ENCODE results near the gene RERGL.
"Not testable (repeated sequence)": the region's sequence is repeated elsewhere in the genome, so short reads cannot be mapped to it uniquely, and the experiment has no call there.

RERGL gene

DNA sequence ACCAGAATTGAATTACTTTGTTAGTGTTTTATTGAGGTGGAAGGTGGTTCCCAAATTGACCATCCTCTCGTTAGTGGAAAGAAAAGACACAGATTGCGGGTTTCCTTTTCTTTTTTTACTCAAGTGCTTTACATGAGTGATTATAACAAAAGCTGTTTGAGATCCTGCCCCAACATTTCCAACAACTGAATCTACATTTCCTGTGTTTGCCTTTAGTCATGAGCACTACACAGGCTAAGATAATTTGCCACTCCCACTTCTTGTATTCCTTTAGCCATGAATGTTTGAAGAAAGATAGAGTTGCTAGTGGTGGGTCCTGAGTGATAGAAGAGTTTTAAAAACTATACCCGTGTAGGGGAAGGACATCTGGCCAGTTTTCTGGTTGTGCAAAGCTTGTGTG, 16.0 kb downstream of the RERGL start:
- no peaks in the 10 kb centered on the region for H3K4me1 ChIP-seq (ENCODE audit: control insufficient read depth in 1 of 2, insufficient read depth in 2 of 2, low read length in 2 of 2)

DNA sequence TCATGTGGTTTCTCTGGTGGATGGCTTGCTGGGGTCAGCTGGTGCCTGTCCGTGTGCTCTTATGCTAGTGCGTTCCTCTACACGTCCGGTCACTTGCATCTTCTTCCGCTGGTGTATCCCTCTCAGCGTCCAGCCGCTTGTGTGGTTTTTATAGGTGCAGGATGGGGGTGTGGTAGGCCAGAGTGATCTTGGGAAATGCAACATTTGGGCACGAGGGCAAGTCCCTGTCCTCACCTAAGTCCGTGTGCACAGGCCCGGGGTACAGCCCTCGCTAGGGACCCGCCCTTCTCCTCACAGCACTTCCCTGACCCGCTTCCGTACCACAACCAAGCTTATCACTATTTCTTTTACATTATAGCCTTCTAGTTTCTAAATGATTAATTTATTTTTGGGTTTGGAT, 17.3 kb downstream of the RERGL start:
- no peak overlapping the region for H3K27ac ChIP-seq (ENCODE audit: low read length)
- H3K9me3 ChIP-seq (ENCODE audit: control insufficient read depth in 1 of 2, low read length in 2 of 2), result no peaks in the 10 kb centered on the region
- H3K4me3 ChIP-seq (ENCODE audit: low read depth in 1 of 2, low read length in 2 of 2), result no peak overlapping the region
- no peaks in the 10 kb centered on the region for H3K27me3 ChIP-seq (ENCODE audit: low read depth, low read length)
- no peaks in the 10 kb centered on the region for H3K36me3 ChIP-seq (ENCODE audit: control insufficient read depth in 1 of 2, insufficient read depth in 2 of 2, low read length in 2 of 2)
- no peaks in the 10 kb centered on the region for H3K4me1 ChIP-seq (ENCODE audit: control insufficient read depth in 1 of 2, insufficient read depth in 2 of 2, low read length in 2 of 2)

More for the DNA sequence above, 16.0 kb downstream of the RERGL start:
- no peaks in the 10 kb centered on the region for H3K36me3 ChIP-seq (ENCODE audit: control insufficient read depth in 1 of 2, insufficient read depth in 2 of 2, low read length in 2 of 2)
- H3K27ac ChIP-seq (ENCODE audit: low read length), result no peak overlapping the region
- no peak overlapping the region for H3K4me3 ChIP-seq (ENCODE audit: low read depth in 1 of 2, low read length in 2 of 2)
- no peaks in the 10 kb centered on the region for H3K9me3 ChIP-seq (ENCODE audit: control insufficient read depth in 1 of 2, low read length in 2 of 2)
- no peaks in the 10 kb centered on the region for H3K27me3 ChIP-seq (ENCODE audit: low read depth, low read length)

DNA sequence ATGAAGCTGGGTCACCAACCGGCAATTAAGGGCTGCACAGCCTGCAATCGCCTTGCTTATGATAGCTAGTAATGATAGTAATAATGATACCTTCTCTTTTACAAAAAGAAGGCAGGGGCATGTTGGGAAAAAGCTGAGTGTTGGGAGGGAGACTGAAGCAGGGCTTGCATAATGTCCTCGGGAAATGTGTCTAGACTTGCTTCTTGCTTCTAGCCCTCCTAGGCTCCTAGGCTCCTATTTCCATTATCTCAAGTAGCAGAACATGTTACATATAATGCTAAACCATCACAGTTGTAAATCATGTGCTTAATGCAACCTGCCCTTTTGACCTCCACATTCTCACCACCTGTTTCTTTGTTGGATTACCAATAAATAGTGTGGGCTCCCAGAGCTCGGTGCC, 18.7 kb downstream of the RERGL start:
- Histone ChIP-seq H3K4me3 (ENCODE audit: low read depth in 1 of 2, low read length in 2 of 2) (no peak overlapping the region), H3K9me3 (ENCODE audit: control insufficient read depth in 1 of 2, low read length in 2 of 2) (no peaks in the 10 kb centered on the region), H3K4me1 (ENCODE audit: control insufficient read depth in 1 of 2, insufficient read depth in 2 of 2, low read length in 2 of 2) (no peaks in the 10 kb centered on the region), H3K27ac (ENCODE audit: low read length) (no peak overlapping the region), H3K27me3 (ENCODE audit: low read depth, low read length) (no peaks in the 10 kb centered on the region), H3K36me3 (ENCODE audit: control insufficient read depth in 1 of 2, insufficient read depth in 2 of 2, low read length in 2 of 2) (no peaks in the 10 kb centered on the region)

DNA sequence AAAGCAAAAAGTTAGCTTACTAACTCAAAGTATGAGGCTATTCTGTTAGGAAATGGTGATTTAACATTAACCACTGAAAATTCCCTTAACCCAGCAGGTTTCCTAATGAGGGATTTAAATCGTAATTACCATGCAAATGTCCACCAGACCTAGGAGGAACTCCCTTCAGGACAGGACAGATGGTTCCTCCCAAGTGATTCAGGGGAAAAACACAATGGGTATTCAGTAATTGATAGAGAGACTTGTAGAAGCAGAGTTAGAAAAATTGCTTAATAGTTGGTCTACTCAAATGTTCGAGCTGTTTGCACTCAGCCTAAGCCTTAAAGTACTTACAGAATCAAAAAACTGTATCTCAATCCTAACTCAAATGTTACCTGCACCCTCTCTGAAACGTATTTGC, 21.6 kb downstream of the RERGL start:
- H3K27me3 ChIP-seq (ENCODE audit: low read depth, low read length), result no peaks in the 10 kb centered on the region

DNA sequence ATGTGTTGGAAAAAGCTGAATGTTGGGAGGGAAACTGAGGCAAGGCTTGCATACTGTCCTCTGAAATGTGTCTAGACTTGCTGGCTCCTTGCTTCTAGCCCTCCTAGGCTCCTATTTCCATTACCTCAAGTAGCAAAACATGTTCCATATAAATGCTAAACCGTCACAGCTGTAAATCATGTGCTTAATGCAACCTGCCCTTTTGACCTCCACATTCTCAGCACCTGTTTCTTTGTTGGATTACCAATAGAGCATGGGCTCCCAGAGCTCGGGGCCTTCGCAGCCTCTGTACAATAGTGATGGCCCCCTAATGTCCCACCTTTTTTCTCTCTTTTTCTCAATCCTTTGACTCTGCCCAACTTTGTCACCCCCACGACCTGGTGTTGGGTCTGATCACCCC, 23.3 kb downstream of the RERGL start:
- H3K27ac ChIP-seq (ENCODE audit: low read length), result no peak overlapping the region
- H3K27me3 ChIP-seq (ENCODE audit: low read depth, low read length), result no peaks in the 10 kb centered on the region
- H3K9me3 ChIP-seq (ENCODE audit: control insufficient read depth in 1 of 2, low read length in 2 of 2), result peaks cover 0 to 4% of the 10 kb centered on the region in 2 donors
- H3K4me3 ChIP-seq (ENCODE audit: low read depth in 1 of 2, low read length in 2 of 2), result no peak overlapping the region
- no peaks in the 10 kb centered on the region for H3K4me1 ChIP-seq (ENCODE audit: control insufficient read depth in 1 of 2, insufficient read depth in 2 of 2, low read length in 2 of 2)
- H3K36me3 ChIP-seq (ENCODE audit: control insufficient read depth in 1 of 2, insufficient read depth in 2 of 2, low read length in 2 of 2), result no peaks in the 10 kb centered on the region

More for the DNA sequence above, 21.6 kb downstream of the RERGL start:
- Histone ChIP-seq H3K4me1 (ENCODE audit: control insufficient read depth in 1 of 2, insufficient read depth in 2 of 2, low read length in 2 of 2) (no peaks in the 10 kb centered on the region), H3K4me3 (ENCODE audit: low read depth in 1 of 2, low read length in 2 of 2) (no peak overlapping the region), H3K27ac (ENCODE audit: low read length) (no peak overlapping the region), H3K9me3 (ENCODE audit: control insufficient read depth in 1 of 2, low read length in 2 of 2) (no peaks in the 10 kb centered on the region), H3K36me3 (ENCODE audit: control insufficient read depth in 1 of 2, insufficient read depth in 2 of 2, low read length in 2 of 2) (no peaks in the 10 kb centered on the region)

DNA sequence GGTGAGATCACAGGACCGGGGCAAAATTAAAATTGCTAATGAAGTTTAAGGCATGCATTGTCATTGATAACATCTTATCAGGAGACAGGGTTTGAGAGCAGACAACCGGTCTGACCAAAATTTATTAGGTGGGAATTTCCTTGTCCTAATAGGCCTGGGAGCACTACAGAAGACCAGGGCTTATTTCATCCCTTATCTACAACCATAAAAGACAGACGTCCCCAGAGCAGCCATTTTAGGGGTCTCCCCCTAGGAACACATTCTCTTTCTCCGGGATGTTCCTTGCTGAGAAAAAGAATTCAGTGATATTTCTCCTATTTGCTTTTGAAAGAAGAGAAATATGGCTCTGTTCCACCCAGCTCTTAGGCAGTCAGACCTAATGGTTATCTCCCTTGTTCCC, 27.1 kb downstream of the RERGL start:
- not testable (repeated sequence) for H3K27ac ChIP-seq (ENCODE audit: low read length); H3K4me1 ChIP-seq (ENCODE audit: control insufficient read depth in 1 of 2, insufficient read depth in 2 of 2, low read length in 2 of 2); H3K36me3 ChIP-seq (ENCODE audit: control insufficient read depth in 1 of 2, insufficient read depth in 2 of 2, low read length in 2 of 2); H3K9me3 ChIP-seq (ENCODE audit: control insufficient read depth in 1 of 2, low read length in 2 of 2); H3K27me3 ChIP-seq (ENCODE audit: low read depth, low read length); H3K4me3 ChIP-seq (ENCODE audit: low read depth in 1 of 2, low read length in 2 of 2)

GRCh38 chr12:18057051-18057450, 32.9 kb downstream of the RERGL start:
- Histone ChIP-seq H3K36me3 (ENCODE audit: control insufficient read depth in 1 of 2, insufficient read depth in 2 of 2, low read length in 2 of 2) (no peaks in the 10 kb centered on the region), H3K27me3 (ENCODE audit: low read depth, low read length) (no peaks in the 10 kb centered on the region), H3K4me3 (ENCODE audit: low read depth in 1 of 2, low read length in 2 of 2) (peak overlapping the region in 1 of 2 donors; percentile 5), H3K9me3 (ENCODE audit: control insufficient read depth in 1 of 2, low read length in 2 of 2) (peaks cover 0 to 11% of the 10 kb centered on the region in 2 donors), H3K27ac (ENCODE audit: low read length) (no peak overlapping the region), H3K4me1 (ENCODE audit: control insufficient read depth in 1 of 2, insufficient read depth in 2 of 2, low read length in 2 of 2) (no peaks in the 10 kb centered on the region)

- H3K9me3 ChIP-seq (ENCODE audit: control insufficient read depth in 1 of 2, low read length in 2 of 2), result peaks cover 0 to 8% of the 10 kb centered on the region in 2 donors
- H3K4me3 ChIP-seq (ENCODE audit: low read depth in 1 of 2, low read length in 2 of 2), result no peak overlapping the region
Observed at GRCh38 chr12:18054925-18055619, 34.9 kb downstream of the RERGL start.

DNA sequence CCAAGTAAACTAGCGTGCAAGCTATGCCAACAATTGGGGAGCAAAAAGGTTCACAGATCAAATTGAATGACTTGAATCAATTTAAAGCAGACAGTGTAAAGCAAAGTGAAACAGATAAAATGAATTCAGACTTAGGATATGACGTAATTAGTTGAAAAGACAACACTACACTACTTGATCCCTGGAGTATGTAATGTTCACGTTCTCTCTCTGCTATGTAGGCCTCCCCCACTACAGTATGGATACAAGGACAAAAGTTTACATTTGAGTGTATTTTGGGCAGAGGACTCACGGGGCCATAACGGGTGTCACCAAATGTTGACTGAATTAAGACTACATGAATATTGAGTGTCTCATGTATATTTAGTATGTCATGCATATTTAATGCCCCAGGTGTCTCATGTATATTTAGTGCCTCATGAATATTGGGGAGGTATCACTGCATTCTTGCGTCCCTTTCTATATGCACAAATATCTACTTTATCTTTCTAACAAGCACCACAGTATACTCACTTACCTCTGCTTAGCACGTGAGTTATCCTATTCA, 44.5 kb downstream of the RERGL start:
- no peaks in the 10 kb centered on the region for H3K27me3 ChIP-seq (ENCODE audit: low read depth, low read length)

More at GRCh38 chr12:18054925-18055619, 34.9 kb downstream of the RERGL start:
- Histone ChIP-seq H3K27ac (ENCODE audit: low read length) (no peak overlapping the region), H3K36me3 (ENCODE audit: control insufficient read depth in 1 of 2, insufficient read depth in 2 of 2, low read length in 2 of 2) (no peaks in the 10 kb centered on the region), H3K27me3 (ENCODE audit: low read depth, low read length) (no peaks in the 10 kb centered on the region), H3K4me1 (ENCODE audit: control insufficient read depth in 1 of 2, insufficient read depth in 2 of 2, low read length in 2 of 2) (no peaks in the 10 kb centered on the region)

GRCh38 chr12:18040060-18040742, 49.8 kb downstream of the RERGL start:
- not testable (repeated sequence) for H3K4me3 ChIP-seq (ENCODE audit: low read depth in 1 of 2, low read length in 2 of 2); H3K27me3 ChIP-seq (ENCODE audit: low read depth, low read length)

More for the DNA sequence above, 44.5 kb downstream of the RERGL start:
- no peaks in the 10 kb centered on the region for H3K9me3 ChIP-seq (ENCODE audit: control insufficient read depth in 1 of 2, low read length in 2 of 2)
- H3K27ac ChIP-seq (ENCODE audit: low read length), result no peak overlapping the region
- no peaks in the 10 kb centered on the region for H3K36me3 ChIP-seq (ENCODE audit: control insufficient read depth in 1 of 2, insufficient read depth in 2 of 2, low read length in 2 of 2)
- H3K4me3 ChIP-seq (ENCODE audit: low read depth in 1 of 2, low read length in 2 of 2), result no peak overlapping the region
- no peaks in the 10 kb centered on the region for H3K4me1 ChIP-seq (ENCODE audit: control insufficient read depth in 1 of 2, insufficient read depth in 2 of 2, low read length in 2 of 2)

More at GRCh38 chr12:18040060-18040742, 49.8 kb downstream of the RERGL start:
- H3K4me1 ChIP-seq (ENCODE audit: control insufficient read depth in 1 of 2, insufficient read depth in 2 of 2, low read length in 2 of 2); H3K36me3 ChIP-seq (ENCODE audit: control insufficient read depth in 1 of 2, insufficient read depth in 2 of 2, low read length in 2 of 2); H3K27ac ChIP-seq (ENCODE audit: low read length); H3K9me3 ChIP-seq (ENCODE audit: control insufficient read depth in 1 of 2, low read length in 2 of 2): not testable (repeated sequence)

All from muscle layer of duodenum (tissue), 2 donors.